Measurements from ENCODE around the gene TMEM82.

Gene TMEM82

GRCh38 chr1:15722411-15722810 is 19.9 kb upstream of the TMEM82 start:
- DNase-seq, result no peak

- DNase-seq, result no peak
These were observed 19.3 kb upstream of the TMEM82 start for GRCh38 chr1:15722836-15723532.

- no peak for DNase-seq
These were observed 18.6 kb upstream of the TMEM82 start for GRCh38 chr1:15723631-15724246.

GRCh38 chr1:15724949-15725880 is 17.1 kb upstream of the TMEM82 start:
- DNase-seq, result no peak

- no peak for DNase-seq
These were observed 15.8 kb upstream of the TMEM82 start for GRCh38 chr1:15726508-15726907.

- no peak for DNase-seq
These were observed 15.3 kb upstream of the TMEM82 start for GRCh38 chr1:15727021-15727420.

DNA sequence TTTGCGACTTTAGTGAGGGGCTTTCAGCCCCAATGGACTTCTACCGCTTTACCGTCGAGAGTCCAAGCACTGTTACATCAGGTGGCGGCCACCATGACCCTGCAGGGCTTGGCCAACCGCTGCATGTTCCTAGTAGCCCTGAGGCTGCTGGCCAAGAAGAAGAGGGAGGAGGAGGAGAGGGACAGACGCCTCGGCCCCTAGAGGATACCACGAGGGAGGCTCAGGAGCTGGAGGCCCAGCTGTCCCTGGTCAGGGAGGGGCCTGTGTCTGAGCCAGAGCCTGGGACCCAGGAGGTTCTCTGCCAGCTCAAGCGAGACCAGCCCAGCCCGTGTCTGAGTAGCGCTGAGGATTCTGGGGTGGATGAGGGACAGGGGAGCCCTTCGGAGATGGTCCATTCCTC is 14.9 kb upstream of the TMEM82 start:
- DNase-seq, result no peak

GRCh38 chr1:15727866-15728534 is 14.3 kb upstream of the TMEM82 start:
- DNase-seq, result no peak

DNA sequence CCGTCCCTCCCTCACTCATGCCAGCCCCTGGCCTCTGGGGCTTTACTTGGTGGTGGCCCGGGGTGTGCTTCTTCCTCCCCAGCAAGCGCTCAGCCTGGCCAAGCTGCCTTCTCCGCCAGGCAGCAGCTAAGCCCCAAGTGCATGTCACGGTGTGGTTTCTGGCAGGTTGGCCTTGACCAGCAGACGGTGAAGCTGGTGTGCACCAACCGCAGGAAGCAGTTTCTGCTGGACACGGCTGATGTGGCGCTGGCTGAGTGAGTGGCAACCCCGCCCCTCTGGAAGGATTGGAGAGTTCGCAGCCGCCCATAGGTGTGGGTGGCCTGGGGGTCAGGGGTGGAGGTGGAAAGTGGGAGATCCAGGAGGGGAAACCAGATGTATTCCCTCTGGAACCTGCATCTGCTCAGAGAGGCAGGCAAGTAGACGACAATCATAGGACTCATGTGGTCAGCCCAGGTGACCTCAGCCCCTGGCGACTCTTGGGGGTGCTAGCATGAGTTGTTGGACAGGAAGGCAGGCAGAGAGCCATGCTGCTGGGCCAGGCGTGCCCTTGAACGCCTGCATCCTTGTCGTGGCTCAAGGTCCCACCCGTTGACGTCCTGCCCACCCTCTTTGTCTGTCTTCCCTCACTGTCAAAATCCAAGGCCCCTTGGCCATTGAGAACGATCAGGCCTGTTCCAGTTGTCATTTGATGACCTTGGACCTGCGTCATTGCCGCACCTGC is 13.2 kb upstream of the TMEM82 start:
- no peak for DNase-seq

- no peak for DNase-seq
These were observed 11.9 kb upstream of the TMEM82 start for GRCh38 chr1:15730423-15730822.

DNA sequence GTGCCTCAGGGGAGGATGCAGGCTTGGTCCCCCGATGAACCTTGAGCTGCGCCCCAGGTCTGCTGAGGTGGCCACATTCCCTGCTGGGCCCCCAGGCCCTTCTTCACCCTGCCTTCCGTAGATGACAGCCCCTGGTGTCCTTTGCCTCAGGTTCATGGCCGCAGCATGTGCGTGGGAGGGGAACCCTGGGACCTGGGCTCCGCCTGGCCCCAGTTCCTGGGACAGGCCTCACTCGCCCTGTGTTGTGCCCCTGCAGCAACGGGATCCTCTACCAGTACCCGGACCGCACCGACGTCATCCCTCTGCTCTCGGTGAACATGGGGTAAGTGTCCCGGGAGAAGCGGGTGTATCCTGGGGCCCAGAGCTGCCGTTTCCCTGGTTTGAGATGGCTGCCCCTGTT is 11.4 kb upstream of the TMEM82 start:
- DNase-seq, result no peak

DNA sequence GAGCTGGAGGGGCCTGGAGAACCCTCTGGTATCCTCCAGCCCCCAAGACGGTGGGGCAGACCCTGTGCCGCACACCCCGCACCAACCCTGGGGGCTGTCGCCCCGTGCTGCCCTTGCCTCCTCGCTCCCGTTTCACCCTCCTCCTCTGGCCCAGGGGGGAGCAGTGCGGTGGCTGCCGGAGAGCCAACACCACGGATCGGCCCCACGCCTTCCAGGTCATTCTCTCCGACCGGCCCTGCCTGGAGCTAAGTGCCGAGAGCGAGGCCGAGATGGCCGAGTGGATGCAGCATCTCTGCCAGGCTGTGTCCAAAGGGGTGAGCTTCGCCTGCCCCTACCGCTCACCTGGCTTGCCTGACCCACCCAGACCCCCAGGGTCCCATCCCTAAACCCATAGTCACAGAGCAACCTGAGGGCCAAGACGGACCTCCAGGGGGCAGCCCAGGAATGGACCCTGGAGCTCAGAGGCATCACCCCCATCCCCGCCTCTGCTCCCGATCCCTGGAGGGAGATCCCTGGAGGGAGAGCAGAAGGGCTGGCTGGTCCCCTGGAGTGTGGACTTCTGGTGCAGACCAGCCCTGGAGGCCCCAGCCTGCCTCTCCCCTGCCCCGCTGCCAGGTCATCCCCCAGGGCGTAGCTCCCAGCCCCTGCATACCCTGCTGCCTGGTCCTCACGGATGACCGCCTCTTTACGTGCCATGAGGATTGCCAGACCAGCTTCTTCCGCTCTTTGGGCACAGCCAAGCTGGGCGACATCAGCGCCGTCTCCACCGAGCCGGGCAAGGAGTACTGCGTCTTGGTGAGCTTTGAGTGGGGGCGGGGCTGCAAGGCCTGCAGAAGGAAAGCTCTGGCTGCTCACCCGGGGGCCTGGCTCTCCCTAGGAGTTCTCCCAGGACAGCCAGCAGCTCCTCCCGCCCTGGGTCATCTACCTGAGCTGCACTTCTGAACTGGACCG is 10.3 kb upstream of the TMEM82 start:
- DNase-seq, result no peak

DNA sequence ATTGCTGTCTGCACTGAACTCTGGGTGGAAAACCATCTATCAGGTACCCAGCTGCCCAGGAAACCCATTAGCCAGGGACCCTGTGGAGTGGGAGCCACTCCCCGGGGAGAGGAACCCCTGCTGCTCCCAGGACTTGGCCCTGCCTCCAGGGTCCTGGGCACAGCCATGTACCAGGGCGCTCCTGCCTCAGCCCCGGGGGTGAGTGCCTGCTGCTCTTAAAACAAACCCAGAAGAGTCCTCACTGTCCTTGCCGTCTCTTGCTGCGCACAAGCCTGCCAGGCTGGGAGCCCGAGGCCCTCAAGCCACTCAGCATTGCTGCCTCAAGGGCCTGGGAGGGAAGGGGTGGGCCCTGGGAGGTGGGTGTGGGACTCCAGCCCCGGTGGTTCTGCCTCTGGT is 9.6 kb upstream of the TMEM82 start:
- no peak for DNase-seq

GRCh38 chr1:15733218-15733725 is 9.0 kb upstream of the TMEM82 start:
- no peak for DNase-seq

GRCh38 chr1:15733726-15734226 is 8.5 kb upstream of the TMEM82 start:
- DNase-seq, result no peak

DNA sequence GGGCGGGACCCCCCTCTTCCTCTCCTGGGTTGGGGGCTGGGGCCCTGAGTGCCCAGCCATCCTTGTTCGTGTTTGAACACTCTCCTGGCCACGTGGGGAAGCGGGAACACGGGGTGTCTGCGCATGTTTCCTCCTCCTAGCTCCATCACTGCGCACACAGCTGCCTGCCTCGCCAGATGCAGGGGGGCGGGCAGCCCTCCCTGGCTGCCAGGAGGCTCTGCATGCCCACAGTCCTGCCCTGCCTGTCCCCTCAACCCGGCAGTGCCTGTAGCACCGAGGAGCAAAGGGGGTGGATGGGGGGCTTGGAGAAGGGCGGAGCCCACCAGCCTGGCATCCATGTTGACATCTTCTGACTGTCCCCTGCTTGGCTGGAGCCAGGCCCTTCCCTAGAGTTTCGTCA is 8.0 kb upstream of the TMEM82 start:
- no peak for DNase-seq

DNA sequence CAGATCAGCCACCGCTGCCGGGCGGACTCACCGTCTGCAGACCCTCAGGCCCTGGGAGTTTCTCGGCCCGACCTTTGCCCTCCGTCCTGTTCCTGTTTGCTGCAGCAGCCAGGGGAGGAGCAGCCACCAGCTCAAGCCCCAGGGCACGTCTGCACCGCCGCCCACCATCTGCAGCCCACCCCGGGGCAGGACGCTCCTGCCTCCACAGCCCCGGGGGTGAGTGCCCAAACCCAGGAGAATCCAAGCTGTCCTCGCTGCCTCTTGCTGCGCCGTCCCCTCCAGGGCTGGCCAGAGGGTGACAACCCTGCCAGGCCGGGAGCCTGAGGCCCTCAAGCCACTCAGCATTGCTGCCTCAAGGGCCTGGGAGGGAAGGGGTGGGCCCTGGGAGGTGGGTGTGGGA is 7.4 kb upstream of the TMEM82 start:
- no peak for DNase-seq

DNA sequence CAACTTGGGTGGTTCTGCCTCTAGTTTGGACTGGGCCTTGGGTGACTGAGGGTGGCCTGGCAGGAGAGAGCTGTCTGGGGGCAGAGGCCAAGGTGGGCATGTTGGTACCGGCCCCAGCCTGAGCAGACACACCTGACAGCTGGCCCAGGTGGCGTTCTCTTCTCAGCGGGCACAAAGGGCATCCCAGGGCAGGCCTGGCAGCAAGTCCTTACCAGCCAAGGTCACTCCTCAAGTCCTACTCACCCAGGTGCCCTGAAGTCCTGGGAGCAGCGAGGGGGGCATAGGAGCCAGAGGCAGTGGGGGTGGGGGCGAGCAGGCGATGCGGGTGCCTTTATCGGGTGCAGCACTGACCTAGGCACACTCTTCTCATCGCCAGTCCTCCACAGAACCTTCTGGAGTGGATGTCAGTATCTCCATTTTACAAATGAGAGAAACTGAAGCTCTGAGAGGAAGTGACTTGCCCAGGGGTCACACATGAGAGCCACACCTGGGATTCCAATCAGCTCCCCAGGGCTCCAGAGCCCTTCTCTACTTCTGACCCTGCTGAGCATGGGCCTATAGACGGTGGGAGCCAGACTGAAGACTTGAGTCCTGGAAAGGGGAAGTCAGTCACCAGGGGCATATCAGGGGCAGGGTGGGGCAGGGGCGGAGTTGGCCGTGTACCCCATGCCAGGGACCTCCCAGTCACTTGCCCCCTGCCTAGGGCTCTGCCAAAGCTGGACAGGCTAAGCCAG is 6.8 kb upstream of the TMEM82 start:
- no peak for DNase-seq

GRCh38 chr1:15736038-15736891 is 6.0 kb upstream of the TMEM82 start, which contains the start of gene SLC25A34:
Gene SLC25A34, plus strand, starts transcription at chr1:15736258. Its CDS starts 228 bp downstream, at chr1:15736486.
- DNase-seq, result no peak

Data from NCI-H226 (cell line).